GM12878 (cell line): ENCODE results near the gene ADAM10. TPM values are rescaled to one million over a fixed set of nuclear protein-coding genes. Genes with fewer than 3 reads are reported as not detected.

Source experiments
- ATAC-seq: fragments of 200-7000 bp; cut with Tn5 transposase; 3 replicates; pipeline ENCODE4 v1.9.1; 2020; ENCODE audit warnings: mild to moderate bottlenecking, moderate library complexity
- BruUV-seq: library from RNA; stranded (reverse); fragments of 400-500 nt; replicated peaks from 2 replicates; lab custom pipeline; 2021; lab: Mats Ljungman, UMichigan
- CTCF ChIA-PET: fragments of 300-600 bp; sonication (Branson Sonifier 250); formaldehyde crosslinking; extraction: SDS; loops from one replicate; lab custom pipeline; 2021; ENCODE audit warnings: inconsistent platforms; lab: Yijun Ruan, JAX
- POLR2A ChIA-PET: fragments of 350-600 bp; formaldehyde crosslinking; extraction: SDS; loops from one replicate; lab custom pipeline; 2021; ENCODE audit warnings: inconsistent platforms; lab: Charles Lee
- RAD21 ChIA-PET: fragments of 300-600 bp; sonication (Branson Sonifier 250); formaldehyde crosslinking; loops from one replicate; lab custom pipeline; 2023; ENCODE audit warnings: antibody characterized with exemption; ENCODE audit not compliant: unreplicated experiment; lab: Charles Lee
- SMC1A ChIA-PET: fragments of 300-600 bp; sonication (Branson Sonifier 250); formaldehyde crosslinking; loops from one replicate; lab custom pipeline; 2023; ENCODE audit not compliant: unreplicated experiment, uncharacterized antibody; lab: Charles Lee
- DNase-seq: peaks from one replicate; pipeline ENCODE4 v3.0.0-alpha.2; 2011; ENCODE audit warnings: low read depth, low spot score
- FAIRE-seq: peaks from 3 replicates; lab custom pipeline; 2011; peaks lifted over from hg19 to GRCh38; lab: Jason Lieb, UNC
- H2AFZ ChIP-seq: 2 replicates; pipeline ENCODE4 v1.6.0; 2011; ENCODE audit warnings: low read depth, low read length, control low read depth; ENCODE audit not compliant: control insufficient read depth
- H3K27ac ChIP-seq: 2 replicates; pipeline ENCODE4 v1.5.1; 2011; ENCODE audit warnings: control low read depth; ENCODE audit not compliant: control insufficient read depth, insufficient read depth
- H3K27me3 ChIP-seq, 2 experiments: replicated peaks in 1 of 2; 2 replicates each; pipeline versions ENCODE4 v1.6.0 to v1.6.1; 2011; ENCODE audit warnings: low read length in 1 of 2; ENCODE audit not compliant: control insufficient read depth in 2 of 2, insufficient read depth in 2 of 2
- H3K36me3 ChIP-seq, 2 experiments: 2 replicates each; pipeline ENCODE4 v1.5.1; 2011; ENCODE audit warnings: low read length in 1 of 2; ENCODE audit not compliant: control insufficient read depth in 2 of 2, insufficient read depth in 2 of 2
- H3K4me1 ChIP-seq: 2 replicates; pipeline ENCODE4 v1.6.1; 2011; ENCODE audit warnings: mild to moderate bottlenecking, low read length, moderate library complexity, mixed read lengths; ENCODE audit not compliant: control insufficient read depth, insufficient read depth
- H3K4me2 ChIP-seq: 2 replicates; pipeline ENCODE4 v1.6.0; 2011; ENCODE audit warnings: control low read depth; ENCODE audit not compliant: control insufficient read depth, insufficient read depth
- H3K4me3 ChIP-seq: fragments of 200-600 bp; sonication (generic); 2 replicates; pipeline ENCODE4 v1.5.1; 2016
- H3K79me2 ChIP-seq: 2 replicates; pipeline ENCODE4 v1.6.0; 2011; ENCODE audit warnings: low read length; ENCODE audit not compliant: control insufficient read depth, insufficient read depth
- H3K9ac ChIP-seq: 2 replicates; pipeline ENCODE4 v1.8.0; 2011; ENCODE audit warnings: low read length, control low read depth, mixed read lengths; ENCODE audit not compliant: control insufficient read depth, insufficient read depth
- H3K9me3 ChIP-seq: replicated peaks from 3 replicates; pipeline ENCODE4 v1.5.1; 2011; ENCODE audit warnings: mild to moderate bottlenecking, low read length; ENCODE audit not compliant: control insufficient read depth, insufficient read depth
- H4K20me1 ChIP-seq: 2 replicates; pipeline ENCODE4 v1.6.0; 2011; ENCODE audit not compliant: control insufficient read depth, insufficient read depth
- CEBPB ChIP-seq, 2 experiments: fragments of 150-350 bp in 1 of 2; IDR thresholded peaks; 2 replicates each; pipeline ENCODE4 v1.6.1; 2012 to 2014; ENCODE audit warnings: low read depth in 2 of 2, low read length in 2 of 2, borderline replicate concordance in 1 of 2, inconsistent platforms in 1 of 2
- FOXK2 ChIP-seq: fragments of 450-650 bp; IDR thresholded peaks from 2 replicates; pipeline ENCODE4 v1.6.1; 2017; ENCODE audit warnings: mild to moderate bottlenecking, moderate library complexity
- NFIC ChIP-seq: IDR thresholded peaks from 2 replicates; pipeline ENCODE4 v1.6.1; 2012; ENCODE audit warnings: low read depth, mild to moderate bottlenecking, inconsistent platforms, low read length, moderate library complexity
- PML ChIP-seq: IDR thresholded peaks from 2 replicates; pipeline ENCODE4 v1.6.1; 2012; ENCODE audit warnings: low read length, inconsistent platforms
- ZBTB40 ChIP-seq: fragments of 450-650 bp; IDR thresholded peaks from 2 replicates; pipeline ENCODE4 v1.6.1; 2016; ENCODE audit warnings: mild to moderate bottlenecking, moderate library complexity, borderline replicate concordance
- WGBS: methylation state at CpG from one replicate; pipeline ENCODE4 v1.1.6; 2016; ENCODE audit warnings: low lambda C conversion rate; ENCODE audit not compliant: insufficient replicate concordance, insufficient coverage; ENCODE audit errors: missing lambda C conversion rate; 5-methylcytosine and 5-hydroxymethylcytosine counted together
- in situ Hi-C: fragments of 300-500 bp; cut with MboI; formaldehyde crosslinking; loops from 9 replicates; pipeline ENCODE4 v1.14.3; 2018; ENCODE audit warnings: mixed read lengths
- intact Hi-C: fragments of 100-400 bp; cut with micrococcal nuclease; formaldehyde crosslinking; loops from one replicate; pipeline ENCODE4 v1.14.2; 2022; ENCODE audit not compliant: unreplicated experiment
- polyA plus RNA-seq, 11 experiments: library from polyadenylated mRNA; depleted of rRNA in 4 of 11; unstranded in 6 of 11; stranded (reverse) in 5 of 11; fragments of >200 nt; fragmentation: Nextera tagmentation in 4 of 11; fragmentation: Illumina TruSeq in 1 of 11; extraction: Ambion mirVana in 4 of 11; extraction: Trizol in 1 of 11; gene quantifications; 1 replicate in 1 of 11; 2 replicates in 10 of 11; pipeline versions ENCODE4 v1.2.1 to v1.2.3, GENCODE V29; 2011 to 2016; ENCODE audit warnings: inconsistent platforms in 2 of 11, missing spikeins in 2 of 11, low read depth in 1 of 11
- total RNA-seq, 4 experiments: library from RNA; depleted of rRNA in 3 of 4; stranded (reverse); fragments of >200 nt in 3 of 4; fragmentation: Illumina TruSeq in 1 of 4; extraction: Trizol in 1 of 4; gene quantifications; 2 replicates each; pipeline versions ENCODE4 v1.2.1 to v1.2.3, GENCODE V29; 2013 to 2021
- TF ChIP-seq, protein P1 (sequence below): fragments of 450-650 bp; formaldehyde crosslinking; IDR thresholded peaks from 2 replicates; pipeline ENCODE4 v1.4.0; 2020; ENCODE audit warnings: mild to moderate bottlenecking, moderate library complexity

The ADAM10 gene
- total and polyA plus RNA-seq, 10 of the 15 experiments (the other 5 are each of a cell fraction or from before 2014, with no cell fraction given), result 10.0 to 88.9 (median 51.7) TPM

DNA sequence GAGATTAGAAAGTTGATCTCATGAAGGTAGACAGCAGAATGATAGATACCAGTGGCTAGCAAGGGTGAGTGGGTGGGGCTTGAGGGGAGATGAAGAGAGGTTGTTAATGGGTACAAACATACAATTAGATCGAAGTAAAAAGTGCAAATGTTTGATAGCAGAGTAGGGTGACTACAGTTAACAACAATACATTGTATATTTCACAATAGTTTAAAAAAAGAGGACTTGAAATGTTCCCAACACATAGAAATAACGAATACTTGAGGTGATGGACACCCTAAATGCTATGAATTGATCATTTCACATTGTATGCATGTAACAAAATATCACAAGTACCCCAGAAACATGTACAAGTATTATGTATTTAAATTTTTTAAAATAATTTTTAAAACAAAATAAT, 47.3 kb downstream of the ADAM10 start (continued):
- TF ChIP-seq ZBTB40, result no peak

- in situ Hi-C loops (no loop called here), intact Hi-C loops (no loop called here)
- TF ChIP-seq FOXK2, result no peak
- TF ChIP-seq PML, result no peak
- no peak for TF ChIP-seq CEBPB (IDR thresholded peaks at IDR 0.05; ENCODE audit: borderline replicate concordance in 1 of 2, low read depth in 2 of 2, low read length in 2 of 2)
- TF ChIP-seq NFIC, result no peak
- TF ChIP-seq, protein P1, sequence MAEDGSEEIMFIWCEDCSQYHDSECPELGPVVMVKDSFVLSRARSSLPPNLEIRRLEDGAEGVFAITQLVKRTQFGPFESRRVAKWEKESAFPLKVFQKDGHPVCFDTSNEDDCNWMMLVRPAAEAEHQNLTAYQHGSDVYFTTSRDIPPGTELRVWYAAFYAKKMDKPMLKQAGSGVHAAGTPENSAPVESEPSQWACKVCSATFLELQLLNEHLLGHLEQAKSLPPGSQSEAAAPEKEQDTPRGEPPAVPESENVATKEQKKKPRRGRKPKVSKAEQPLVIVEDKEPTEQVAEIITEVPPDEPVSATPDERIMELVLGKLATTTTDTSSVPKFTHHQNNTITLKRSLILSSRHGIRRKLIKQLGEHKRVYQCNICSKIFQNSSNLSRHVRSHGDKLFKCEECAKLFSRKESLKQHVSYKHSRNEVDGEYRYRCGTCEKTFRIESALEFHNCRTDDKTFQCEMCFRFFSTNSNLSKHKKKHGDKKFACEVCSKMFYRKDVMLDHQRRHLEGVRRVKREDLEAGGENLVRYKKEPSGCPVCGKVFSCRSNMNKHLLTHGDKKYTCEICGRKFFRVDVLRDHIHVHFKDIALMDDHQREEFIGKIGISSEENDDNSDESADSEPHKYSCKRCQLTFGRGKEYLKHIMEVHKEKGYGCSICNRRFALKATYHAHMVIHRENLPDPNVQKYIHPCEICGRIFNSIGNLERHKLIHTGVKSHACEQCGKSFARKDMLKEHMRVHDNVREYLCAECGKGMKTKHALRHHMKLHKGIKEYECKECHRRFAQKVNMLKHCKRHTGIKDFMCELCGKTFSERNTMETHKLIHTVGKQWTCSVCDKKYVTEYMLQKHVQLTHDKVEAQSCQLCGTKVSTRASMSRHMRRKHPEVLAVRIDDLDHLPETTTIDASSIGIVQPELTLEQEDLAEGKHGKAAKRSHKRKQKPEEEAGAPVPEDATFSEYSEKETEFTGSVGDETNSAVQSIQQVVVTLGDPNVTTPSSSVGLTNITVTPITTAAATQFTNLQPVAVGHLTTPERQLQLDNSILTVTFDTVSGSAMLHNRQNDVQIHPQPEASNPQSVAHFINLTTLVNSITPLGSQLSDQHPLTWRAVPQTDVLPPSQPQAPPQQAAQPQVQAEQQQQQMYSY, result no peak
- 89% methylated on average over 4 of the region's 4 CpGs for WGBS
- ChIA-PET RAD21 (no interaction called here), CTCF (no interaction called here), SMC1A (no interaction called here), POLR2A (no interaction called here)
- ATAC-seq, result no peak
- Histone ChIP-seq H4K20me1 (no peaks in the 10 kb centered on the region), H3K9me3 (peaks cover 30% of the 10 kb centered on the region), H3K4me3 (no peak overlapping the region), H2AFZ (no peak overlapping the region), H3K79me2 (peaks cover 43% of the 10 kb centered on the region), H3K9ac (no peak overlapping the region), H3K27me3 (no peaks in the 10 kb centered on the region), H3K27ac (no peak overlapping the region), H3K4me2 (no peak overlapping the region), H3K4me1 (peaks cover 4% of the 10 kb centered on the region), H3K36me3 (peaks cover 0 to 7% of the 10 kb centered on the region in 2 experiments)
- FAIRE-seq, result no peak
- no peak for DNase-seq
- BruUV-seq, result no TSS peak
Observed at GRCh38 chr15:58701376-58701775, 48.1 kb downstream of the ADAM10 start.
